ENCODE data around the gene C2CD4C.
"Not testable (repeated sequence)": the region's sequence is repeated elsewhere in the genome, so short reads cannot be mapped to it uniquely, and the experiment has no call there.

The C2CD4C gene

DNA sequence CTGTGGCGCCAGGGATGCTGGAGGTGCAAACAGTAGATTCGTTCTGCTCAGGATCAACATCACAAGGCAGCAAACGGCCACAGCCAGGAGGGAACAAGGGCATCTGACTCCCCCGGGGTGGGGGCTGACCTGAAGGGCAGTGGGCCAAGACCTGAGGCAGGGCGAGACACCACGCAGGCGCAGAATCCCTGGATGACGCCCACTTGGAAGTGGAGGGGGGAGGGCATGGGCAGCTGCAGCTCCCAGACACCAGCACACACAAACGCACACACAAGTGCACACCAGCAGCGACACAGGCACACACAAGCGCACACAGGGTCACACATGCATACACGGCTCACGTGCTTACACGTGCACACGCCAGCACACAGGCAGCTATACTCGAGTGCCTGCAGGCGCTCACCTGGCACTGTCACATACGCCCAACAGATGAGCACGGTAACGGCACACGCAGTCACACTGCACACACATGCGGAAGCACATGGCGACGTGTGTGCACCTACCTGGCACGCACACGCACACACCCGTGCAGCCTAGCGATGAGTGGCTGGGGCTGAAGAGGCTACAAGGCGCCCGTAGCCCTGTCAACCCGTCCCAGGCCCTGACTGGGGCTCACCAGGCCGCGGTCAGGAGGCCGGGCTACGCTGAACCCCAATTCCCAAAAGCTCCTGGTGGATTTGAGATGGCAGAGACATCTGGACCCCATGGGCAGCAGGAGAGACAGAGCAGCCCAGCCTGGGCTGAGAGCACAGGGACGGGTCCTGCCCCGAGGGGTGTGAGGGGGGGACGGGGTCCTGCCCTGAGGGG is 5.5 kb downstream of the C2CD4C start:
- Mint-ChIP-seq H3K9me3 (no peaks in the 10 kb centered on the region), H3K4me3 (no peak overlapping the region), H3K27ac (no peak overlapping the region), H3K27me3 (ENCODE audit: low read depth) (no peaks in the 10 kb centered on the region), H3K4me1 (ENCODE audit: low read depth) (no peaks in the 10 kb centered on the region), H3K36me3 (ENCODE audit: low read depth) (no peaks in the 10 kb centered on the region)
- DNase-seq (ENCODE audit: low spot score): no peak

DNA sequence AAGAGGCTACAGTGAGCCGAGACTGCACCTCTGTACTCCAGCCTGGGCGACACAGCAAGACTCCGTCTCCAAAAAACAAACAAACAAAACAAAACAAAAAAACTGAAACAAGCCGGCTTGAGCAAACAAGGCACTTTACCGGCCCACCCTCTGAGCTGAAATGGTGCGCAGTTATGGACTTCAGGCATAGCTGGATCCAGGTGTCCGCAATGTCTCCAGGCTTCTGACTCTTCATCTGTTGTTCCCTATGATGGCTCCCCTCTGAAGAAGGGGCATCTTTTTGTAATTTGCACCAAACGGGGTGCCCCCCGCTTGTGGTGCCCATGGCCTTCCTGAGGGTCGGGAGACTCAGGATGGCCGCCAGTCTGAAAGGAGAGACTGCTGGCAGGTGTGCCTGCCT is 6.2 kb downstream of the C2CD4C start:
- Mint-ChIP-seq H3K4me1 (ENCODE audit: low read depth) (no peaks in the 10 kb centered on the region), H3K27me3 (ENCODE audit: low read depth) (no peaks in the 10 kb centered on the region), H3K9me3 (no peaks in the 10 kb centered on the region), H3K4me3 (no peak overlapping the region), H3K36me3 (ENCODE audit: low read depth) (no peaks in the 10 kb centered on the region), H3K27ac (no peak overlapping the region)
- no peak for DNase-seq (ENCODE audit: low spot score)

DNA sequence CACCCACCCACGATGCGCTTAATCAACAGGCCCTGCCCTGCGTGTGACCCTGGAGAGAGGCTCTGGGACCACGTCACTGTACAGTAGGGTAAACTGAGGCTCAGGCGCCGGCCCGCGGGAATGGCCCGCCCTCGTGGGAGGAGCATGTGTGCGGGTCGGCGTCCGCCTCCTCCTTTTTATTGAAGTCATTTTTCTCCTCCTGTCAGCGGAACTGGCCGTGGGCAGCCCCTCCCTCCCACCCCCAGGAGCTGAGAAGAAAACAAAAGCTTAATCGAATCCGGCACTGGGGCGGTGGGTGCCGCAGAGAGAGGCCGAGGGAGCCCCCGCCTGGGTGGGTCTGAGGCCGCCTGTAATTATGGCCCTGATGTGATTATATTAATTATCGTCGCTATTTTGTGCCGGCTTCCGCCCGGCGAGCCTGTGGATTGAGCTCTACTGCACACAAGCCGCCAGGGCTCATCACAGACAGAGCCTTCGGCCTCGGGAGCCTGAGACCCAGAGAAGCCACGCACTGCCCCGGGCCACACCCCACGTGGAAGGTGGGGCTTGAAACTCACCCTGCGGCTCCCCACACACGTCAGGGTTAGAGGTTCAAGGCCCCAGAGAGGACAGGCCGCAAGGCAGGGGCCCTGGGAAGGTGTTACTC is 7.0 kb downstream of the C2CD4C start:
- Mint-ChIP-seq H3K27ac (no peak overlapping the region), H3K4me1 (ENCODE audit: low read depth) (no peaks in the 10 kb centered on the region), H3K36me3 (ENCODE audit: low read depth) (no peaks in the 10 kb centered on the region), H3K9me3 (peaks cover 2% of the 10 kb centered on the region), H3K27me3 (ENCODE audit: low read depth) (no peaks in the 10 kb centered on the region), H3K4me3 (no peak overlapping the region)
- DNase-seq (ENCODE audit: low spot score): no peak

DNA sequence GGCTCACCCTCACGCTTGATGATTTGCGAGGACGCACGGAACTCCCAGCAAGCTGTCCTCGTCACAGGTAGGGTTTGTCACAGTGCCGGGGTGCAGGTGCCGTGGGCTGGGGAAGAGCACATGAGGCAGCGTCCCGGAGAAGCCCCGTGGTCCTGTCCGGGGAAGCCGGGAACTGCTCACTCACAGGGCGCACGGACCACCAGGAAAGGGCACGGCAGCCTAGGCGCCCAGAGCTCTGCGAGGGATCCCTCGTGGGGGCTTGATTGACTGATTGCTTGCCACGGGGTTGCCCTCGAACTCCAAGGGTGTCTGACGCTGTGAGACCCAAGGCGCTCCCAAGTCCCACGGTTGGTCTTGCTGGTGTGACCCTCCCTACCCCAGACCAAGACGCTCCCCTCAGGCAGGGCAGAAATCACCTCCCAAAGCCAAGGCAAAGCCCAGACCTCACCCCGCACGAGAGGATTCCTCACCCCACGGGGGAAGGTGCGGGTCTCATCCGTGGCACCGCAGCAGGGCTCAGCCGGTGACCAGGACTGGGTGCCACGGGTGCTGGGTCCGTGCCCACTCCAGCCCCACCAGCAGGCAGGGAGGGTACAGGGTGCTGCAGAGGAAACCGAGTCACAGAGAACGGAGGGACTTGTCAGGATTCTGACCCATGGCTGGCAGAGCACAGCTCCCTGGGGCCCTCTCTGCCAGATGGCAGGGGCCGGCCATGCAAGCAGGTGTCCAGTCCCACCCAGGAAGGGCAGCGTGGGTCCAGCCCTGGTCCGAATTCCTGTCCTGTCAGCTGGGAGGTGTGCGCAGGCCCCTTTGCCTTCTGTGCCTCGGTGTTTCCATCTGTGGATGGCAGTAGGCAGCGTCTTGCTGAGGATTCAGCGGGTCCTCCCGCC is 7.7 kb downstream of the C2CD4C start:
- H3K4me1 Mint-ChIP-seq (ENCODE audit: low read depth): no peaks in the 10 kb centered on the region
- H3K27ac Mint-ChIP-seq: no peak overlapping the region
- H3K4me3 Mint-ChIP-seq: no peak overlapping the region
- no peaks in the 10 kb centered on the region for H3K27me3 Mint-ChIP-seq (ENCODE audit: low read depth)
- peaks cover 4% of the 10 kb centered on the region for H3K9me3 Mint-ChIP-seq
- DNase-seq (ENCODE audit: low spot score): no peak
- no peaks in the 10 kb centered on the region for H3K36me3 Mint-ChIP-seq (ENCODE audit: low read depth)

DNA sequence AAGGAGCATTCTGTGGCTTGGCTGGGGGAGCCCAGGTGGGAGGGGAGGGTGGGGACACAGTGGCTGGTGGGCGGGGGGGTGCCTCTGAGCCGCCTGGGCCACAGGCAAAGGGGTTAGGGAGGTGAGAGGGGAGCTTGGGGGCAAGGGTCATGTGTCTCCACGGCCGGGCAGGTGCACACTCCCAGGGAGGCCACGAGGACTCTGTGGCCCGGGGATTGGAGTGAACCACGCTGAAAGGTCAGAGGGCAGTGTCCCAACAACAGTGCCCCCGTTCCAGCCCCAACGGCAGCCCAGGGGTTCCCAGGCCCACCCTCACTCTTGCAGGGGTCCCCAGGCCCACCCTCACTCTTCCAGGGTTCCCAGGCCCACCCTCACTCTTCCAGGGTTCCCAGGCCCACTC is 9.6 kb downstream of the C2CD4C start:
- no peak overlapping the region for H3K4me3 Mint-ChIP-seq
- peaks cover 12% of the 10 kb centered on the region for H3K9me3 Mint-ChIP-seq
- H3K27ac Mint-ChIP-seq: no peak overlapping the region
- no peak for DNase-seq (ENCODE audit: low spot score)
- peaks cover 1% of the 10 kb centered on the region for H3K27me3 Mint-ChIP-seq (ENCODE audit: low read depth)
- no peaks in the 10 kb centered on the region for H3K4me1 Mint-ChIP-seq (ENCODE audit: low read depth)
- peaks cover 5% of the 10 kb centered on the region for H3K36me3 Mint-ChIP-seq (ENCODE audit: low read depth)

DNA sequence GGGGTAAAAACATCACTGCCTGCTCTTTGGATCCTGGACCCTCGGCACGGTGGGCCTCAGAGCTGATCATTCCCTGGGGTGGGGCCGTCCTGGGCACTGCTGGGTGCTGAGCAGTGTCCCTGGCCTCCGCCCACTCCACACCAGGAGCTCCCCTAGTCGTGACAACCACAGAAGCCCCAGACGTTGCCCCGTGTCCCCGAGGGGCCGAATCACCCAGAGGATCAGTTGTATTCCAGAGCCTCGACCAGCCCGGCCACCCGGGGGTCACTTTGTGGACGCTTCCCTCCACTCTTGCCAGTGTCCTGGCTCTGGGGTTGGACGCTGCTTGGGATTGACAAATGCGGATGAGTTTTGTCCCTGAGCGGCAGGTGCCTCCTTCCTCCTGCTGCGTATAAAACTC is 10.2 kb downstream of the C2CD4C start:
- H3K27ac Mint-ChIP-seq: no peak overlapping the region
- H3K27me3 Mint-ChIP-seq (ENCODE audit: low read depth): peaks cover 4% of the 10 kb centered on the region
- H3K4me3 Mint-ChIP-seq: no peak overlapping the region
- DNase-seq (ENCODE audit: low spot score): no peak
- no peaks in the 10 kb centered on the region for H3K4me1 Mint-ChIP-seq (ENCODE audit: low read depth)
- H3K9me3 Mint-ChIP-seq: peaks cover 16% of the 10 kb centered on the region
- peaks cover 8% of the 10 kb centered on the region for H3K36me3 Mint-ChIP-seq (ENCODE audit: low read depth)

DNA sequence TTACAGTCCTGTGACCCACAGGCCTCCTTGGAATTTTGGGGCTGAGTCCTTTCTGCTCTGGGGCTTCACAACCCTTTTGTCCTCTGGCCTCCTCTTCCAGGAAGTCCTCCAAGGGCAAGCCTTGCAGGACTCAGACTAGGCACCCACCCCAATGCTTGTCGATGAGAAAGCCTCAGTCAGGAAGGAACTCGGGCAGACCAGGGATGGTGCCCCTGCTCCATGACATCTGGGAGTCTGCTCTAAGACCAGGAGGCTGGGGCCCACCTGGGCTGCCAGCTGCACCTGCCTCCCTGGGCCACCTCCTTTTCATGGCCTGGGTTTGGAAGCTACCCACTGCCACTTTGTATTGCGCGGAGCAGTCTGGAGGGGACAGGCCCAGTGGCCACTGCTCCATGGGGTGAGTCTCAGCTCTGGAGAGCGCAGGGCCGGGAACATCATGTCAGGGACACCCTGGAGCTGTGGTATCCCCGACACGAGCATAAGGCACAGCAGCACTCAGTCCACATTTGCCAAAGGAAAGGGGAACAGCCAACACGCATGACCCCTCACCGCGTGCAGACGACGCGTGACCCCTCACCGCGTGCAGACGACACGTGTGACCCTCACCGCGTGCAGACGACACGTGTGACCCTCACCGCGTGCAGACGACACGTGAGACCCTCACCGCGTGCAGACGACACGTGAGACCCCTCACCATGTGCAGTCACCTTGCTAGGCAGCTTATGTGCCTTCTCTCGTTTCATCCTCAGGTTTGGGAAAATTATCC is 10.8 kb downstream of the C2CD4C start:
- Mint-ChIP-seq H3K4me1 (ENCODE audit: low read depth) (peaks cover under 1% of the 10 kb centered on the region), H3K27me3 (ENCODE audit: low read depth) (peaks cover 8% of the 10 kb centered on the region), H3K9me3 (peaks cover 21% of the 10 kb centered on the region), H3K27ac (no peak overlapping the region), H3K4me3 (no peak overlapping the region), H3K36me3 (ENCODE audit: low read depth) (peaks cover 8% of the 10 kb centered on the region)
- no peak for DNase-seq (ENCODE audit: low spot score)

DNA sequence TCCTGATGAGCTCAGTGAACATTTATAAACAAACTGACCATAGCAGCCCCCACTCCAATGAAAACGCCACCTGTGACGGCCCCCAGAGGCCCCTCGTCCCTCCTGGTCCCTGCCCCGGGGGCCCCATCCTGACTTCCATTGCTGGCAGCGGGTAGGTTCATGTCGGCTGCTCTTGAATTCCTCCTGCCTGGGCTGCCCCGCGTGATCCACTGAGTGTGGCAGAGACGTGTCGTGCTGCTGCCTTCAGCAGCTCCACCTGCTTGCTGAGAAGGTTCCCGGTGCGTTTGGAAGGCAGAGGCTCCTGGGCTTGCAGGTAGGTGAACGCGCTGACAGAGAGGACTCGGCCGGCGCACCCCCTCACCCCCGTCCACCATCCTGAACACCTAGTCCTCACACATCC is 11.6 kb downstream of the C2CD4C start:
- Mint-ChIP-seq H3K4me1 (ENCODE audit: low read depth) (peaks cover 2% of the 10 kb centered on the region), H3K4me3 (no peak overlapping the region), H3K27me3 (ENCODE audit: low read depth) (peaks cover 9% of the 10 kb centered on the region), H3K27ac (no peak overlapping the region), H3K9me3 (peaks cover 27% of the 10 kb centered on the region), H3K36me3 (ENCODE audit: low read depth) (peaks cover 8% of the 10 kb centered on the region)
- no peak for DNase-seq (ENCODE audit: low spot score)

DNA sequence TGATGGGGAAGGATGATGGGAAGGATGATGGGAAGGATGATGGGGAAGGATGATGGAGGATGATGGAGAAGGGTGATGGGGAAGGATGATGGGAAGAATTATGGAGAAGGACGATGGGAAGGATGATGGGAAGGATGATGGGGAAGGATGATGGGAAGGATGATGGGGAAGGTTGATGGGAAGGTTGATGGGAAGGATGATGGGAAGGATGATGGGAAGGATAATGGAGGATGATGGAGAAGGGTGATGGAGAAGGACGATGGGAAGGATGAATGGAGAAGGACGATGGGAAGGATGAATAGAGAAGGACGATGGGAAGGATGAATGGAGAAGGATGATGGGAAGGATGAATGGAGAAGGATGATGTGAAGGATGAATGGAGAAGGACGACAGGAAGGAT is 13.5 kb downstream of the C2CD4C start:
- no peak overlapping the region for H3K4me3 Mint-ChIP-seq

DNA sequence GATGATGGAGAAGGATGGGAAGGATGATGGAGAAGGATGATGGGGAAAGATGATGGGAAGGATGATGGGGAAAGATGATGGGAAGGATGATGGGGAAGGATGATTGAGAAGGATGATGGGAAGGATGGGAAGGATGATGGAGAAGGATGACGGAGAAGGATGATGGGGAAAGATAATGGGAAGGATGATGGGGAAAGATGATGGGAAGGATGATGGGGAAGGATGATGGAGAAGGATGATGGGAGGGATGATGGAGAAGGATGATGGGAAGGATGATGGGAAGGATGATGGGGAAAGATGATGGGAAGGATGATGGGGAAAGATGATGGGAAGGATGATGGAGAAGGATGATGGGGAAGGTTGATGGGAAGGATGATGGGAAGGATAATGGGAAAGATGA is 14.1 kb downstream of the C2CD4C start:
- H3K4me3 Mint-ChIP-seq; H3K27me3 Mint-ChIP-seq (ENCODE audit: low read depth); H3K36me3 Mint-ChIP-seq (ENCODE audit: low read depth); H3K4me1 Mint-ChIP-seq (ENCODE audit: low read depth); DNase-seq (ENCODE audit: low spot score): not testable (repeated sequence)
- Mint-ChIP-seq H3K27ac (peak overlapping the region; percentile 57), H3K9me3 (peaks cover 30% of the 10 kb centered on the region)

More for the DNA sequence above, 13.5 kb downstream of the C2CD4C start:
- DNase-seq (ENCODE audit: low spot score): no peak
- Mint-ChIP-seq H3K27me3 (ENCODE audit: low read depth) (peaks cover 9% of the 10 kb centered on the region), H3K4me1 (ENCODE audit: low read depth) (peaks cover 2% of the 10 kb centered on the region), H3K9me3 (peaks cover 30% of the 10 kb centered on the region), H3K36me3 (ENCODE audit: low read depth) (peaks cover 8% of the 10 kb centered on the region), H3K27ac (peak overlapping the region; percentile 68)

DNA sequence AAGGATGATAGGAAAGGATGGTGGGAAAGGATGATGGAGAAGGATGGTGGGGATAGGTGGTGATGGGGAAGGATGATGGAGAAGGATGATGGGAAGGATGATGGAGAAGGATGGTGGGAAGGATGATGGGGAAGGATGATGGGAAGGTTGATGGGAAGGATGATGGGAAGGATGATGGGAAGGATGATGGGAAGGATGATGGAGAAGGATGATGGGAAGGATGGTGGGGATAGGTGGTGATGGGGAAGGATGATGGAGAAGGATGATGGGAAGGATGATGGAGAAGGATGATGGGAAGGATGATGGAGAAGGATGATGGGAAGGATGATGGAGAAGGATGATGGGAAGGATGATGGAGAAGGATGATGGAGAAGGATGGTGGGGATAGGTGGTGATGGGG is 15.4 kb downstream of the C2CD4C start:
- DNase-seq (ENCODE audit: low spot score); H3K36me3 Mint-ChIP-seq (ENCODE audit: low read depth); H3K4me1 Mint-ChIP-seq (ENCODE audit: low read depth); H3K27me3 Mint-ChIP-seq (ENCODE audit: low read depth): not testable (repeated sequence)
- peak overlapping the region; percentile 86 for H3K27ac Mint-ChIP-seq
- peaks cover 30% of the 10 kb centered on the region for H3K9me3 Mint-ChIP-seq
- peak overlapping the region; percentile 13 for H3K4me3 Mint-ChIP-seq

DNA sequence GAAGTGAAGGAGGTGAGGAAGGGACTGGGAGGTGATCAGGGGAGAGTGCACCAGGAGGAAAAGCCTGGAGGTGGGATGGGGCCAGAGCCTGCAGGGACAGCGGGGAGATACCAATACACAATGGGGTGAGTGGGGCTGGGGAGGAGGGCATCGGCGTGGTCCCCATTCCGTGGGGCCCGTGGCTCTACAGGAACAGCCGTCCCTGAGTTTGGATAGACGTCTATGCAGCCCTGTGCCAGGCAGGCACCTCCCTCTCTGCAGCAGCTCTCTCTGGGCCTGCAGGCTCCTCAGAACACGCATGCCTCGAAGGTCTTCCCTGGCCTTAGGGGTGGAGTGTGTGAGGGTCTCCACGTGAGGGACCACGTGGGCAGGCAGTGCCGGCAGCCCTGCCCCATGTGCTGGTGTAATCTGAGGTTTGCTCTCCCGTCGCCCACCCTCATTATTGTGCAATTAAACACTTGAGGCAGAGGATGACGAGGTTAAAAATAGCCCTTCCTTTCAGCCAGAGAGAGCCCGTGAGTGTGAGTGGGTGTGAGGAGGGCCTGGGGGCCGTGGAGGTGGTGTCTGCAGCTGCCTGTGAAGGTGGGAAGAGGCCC is 16.5 kb downstream of the C2CD4C start:
- Mint-ChIP-seq H3K9me3 (peaks cover 30% of the 10 kb centered on the region), H3K27me3 (ENCODE audit: low read depth) (peaks cover 15% of the 10 kb centered on the region), H3K27ac (no peak overlapping the region), H3K4me3 (no peak overlapping the region), H3K4me1 (ENCODE audit: low read depth) (peaks cover 2% of the 10 kb centered on the region), H3K36me3 (ENCODE audit: low read depth) (peaks cover 8% of the 10 kb centered on the region)
- DNase-seq (ENCODE audit: low spot score): no peak

DNA sequence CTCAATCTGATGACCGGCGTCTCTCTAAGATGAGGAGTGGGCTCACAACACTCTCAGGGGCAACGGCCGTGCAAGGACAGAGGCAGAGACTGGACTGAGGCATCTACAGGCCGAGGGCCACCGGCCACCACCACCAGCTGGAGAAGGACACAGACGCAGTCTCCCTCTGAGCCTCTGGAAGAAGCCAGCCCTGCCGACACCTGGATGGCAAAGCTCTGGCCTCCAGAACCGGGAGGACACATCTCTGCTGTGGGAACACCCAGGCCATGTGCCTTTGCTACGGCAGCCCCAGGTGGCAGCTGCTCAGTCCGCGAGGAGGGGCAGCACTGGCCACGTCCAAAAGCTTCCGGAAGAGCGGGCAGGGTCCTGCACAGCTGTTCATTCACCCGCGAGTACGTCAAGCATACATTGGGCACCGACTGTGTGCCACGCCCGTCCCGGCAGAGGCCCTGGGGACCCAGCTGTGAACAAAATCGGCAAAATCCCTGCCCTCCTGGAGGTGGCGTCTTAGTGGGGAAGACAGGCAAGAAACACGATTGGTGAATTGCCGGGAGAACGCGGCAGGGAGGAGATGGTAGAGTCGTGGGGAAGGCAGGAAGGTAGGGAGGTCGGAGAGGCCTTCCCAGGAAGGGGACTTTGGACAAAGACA is 17.1 kb downstream of the C2CD4C start:
- DNase-seq (ENCODE audit: low spot score): no peak
- Mint-ChIP-seq H3K27me3 (ENCODE audit: low read depth) (peaks cover 18% of the 10 kb centered on the region), H3K4me1 (ENCODE audit: low read depth) (peaks cover 2% of the 10 kb centered on the region), H3K4me3 (no peak overlapping the region), H3K9me3 (peaks cover 27% of the 10 kb centered on the region), H3K27ac (no peak overlapping the region), H3K36me3 (ENCODE audit: low read depth) (peaks cover 8% of the 10 kb centered on the region)
